Suppressor macrophage treated with lipopolysaccharide for 1 hour (primary cell): ENCODE measurements around the gene NAT8L.
"Not testable (repeated sequence)": the region's sequence is repeated elsewhere in the genome, so short reads cannot be mapped to it uniquely, and the experiment has no call there.

Experiments used
- DNase-seq, 3 donors: peaks; one replicate each; pipeline ENCODE4 v3.0.0-alpha.2; 2020 to 2022

Gene NAT8L

GRCh38 chr4:2059046-2059725 is at the start of gene NAT8L:
NAT8L (plus strand) TSS chr4:2059327; CDS start chr4:2059512, 185 bp downstream.
- peak; percentile 62 to 87 (median 82) for DNase-seq

- DNase-seq: peak; percentile 92 to 95 (median 95)
Observed at GRCh38 chr4:2009651-2010233, 49.4 kb upstream of the NAT8L start.

- peak; percentile 60 to 64 (median 61) for DNase-seq
Observed at GRCh38 chr4:2011583-2011982, 47.5 kb upstream of the NAT8L start.

GRCh38 chr4:2015008-2015407 is 44.1 kb upstream of the NAT8L start:
- no peak for DNase-seq

- DNase-seq: not testable (repeated sequence)
Observed at GRCh38 chr4:2021358-2022018, 37.6 kb upstream of the NAT8L start.

GRCh38 chr4:2024683-2025082 is 34.4 kb upstream of the NAT8L start:
- no peak for DNase-seq

GRCh38 chr4:2025817-2026216 is 33.3 kb upstream of the NAT8L start:
- no peak for DNase-seq

- not testable (repeated sequence) for DNase-seq
Observed at GRCh38 chr4:2027120-2027519, 32.0 kb upstream of the NAT8L start.

GRCh38 chr4:2031161-2031560 is 28.0 kb upstream of the NAT8L start:
- DNase-seq: not testable (repeated sequence)

- no peak for DNase-seq
Observed at GRCh38 chr4:2036327-2036726, 22.8 kb upstream of the NAT8L start.

- DNase-seq: peak in 2 of 3 donors; percentile 40 to 45
Observed at GRCh38 chr4:2036866-2037265, 22.3 kb upstream of the NAT8L start.

GRCh38 chr4:2040391-2041238 is 18.5 kb upstream of the NAT8L start:
- DNase-seq: peak in 1 of 3 donors; percentile 27

GRCh38 chr4:2041239-2042130 is 17.6 kb upstream of the NAT8L start:
- DNase-seq: peak; percentile 96 to 98 (median 98)

GRCh38 chr4:2042204-2042946 is 16.8 kb upstream of the NAT8L start:
- peak; percentile 29 to 73 (median 45) for DNase-seq

GRCh38 chr4:2042947-2043395 is 16.2 kb upstream of the NAT8L start:
- no peak for DNase-seq

- DNase-seq: no peak
Observed at GRCh38 chr4:2043396-2044118, 15.6 kb upstream of the NAT8L start.

- no peak for DNase-seq
Observed at GRCh38 chr4:2044119-2044485, 15.0 kb upstream of the NAT8L start.

GRCh38 chr4:2044542-2045517 is 14.3 kb upstream of the NAT8L start:
- DNase-seq: no peak

- no peak for DNase-seq
Observed at GRCh38 chr4:2045518-2045951, 13.6 kb upstream of the NAT8L start.
